ENCODE results near the gene FAIM2. TPM values are rescaled to one million over a fixed set of nuclear protein-coding genes. Genes with fewer than 3 reads are reported as not detected.

Gene FAIM2
- polyA plus RNA-seq, 2 of the 4 experiments (the other 2 are of a cell fraction), result 0.23 TPM; not detected in 1

- ChIA-PET CTCF (interaction anchor here (0.6 to 7.6 kb wide), 5 partner anchors 11 to 1251 kb away, joined by 3 to 54 read pairs (median 5); partner anchors contain the start of gene TMBIM6), POLR2A (interaction anchor here (0.6 to 2.0 kb wide), 13 partner anchors 10 to 1822 kb away, joined by 3 to 19 read pairs (median 4); partner anchors contain the start of genes BCDIN3D, COX14, RACGAP1 and TMBIM6)
- Histone ChIP-seq H3K4me3 (peak within 1 kb of the TSS; percentile 97), H3K4me2 (peak within 1 kb of the TSS; percentile 99), H3K27ac (peak within 1 kb of the TSS; percentile 92), H3K4me1 (peaks cover 25% of the 10 kb centered on the region), H3K9me3 (no peaks in the 10 kb centered on the region)
- ATAC-seq (peak; percentile 92 to 96), FAIRE-seq (peak; percentile 28), DNase-seq (ENCODE audit: low read depth in 1 of 2, low spot score in 1 of 2) (peak; percentile 95 to 97)
- WGBS (ENCODE audit: missing lambda C conversion rate), result 2% methylated on average over 50 of the region's 61 CpGs
- no peak for TF ChIP-seq HMGXB4 (CRISPR knock-in tag; IDR thresholded peaks at IDR 0.05; ENCODE audit: borderline replicate concordance)
- TF ChIP-seq HES2 (IDR thresholded peaks at IDR 0.05), result no peak
- no peak for TF ChIP-seq ZC3H11A (IDR thresholded peaks at IDR 0.05)
- no peak for TF ChIP-seq RAD21 (conservative IDR thresholded peaks at IDR 0.05 in 1 of 2, IDR thresholded peaks at IDR 0.05 in 1 of 2)
- TF ChIP-seq EP300 (IDR thresholded peaks at IDR 0.05), result no peak
- no peak for TF ChIP-seq ZFP36 (IDR thresholded peaks at IDR 0.05; ENCODE audit: borderline replicate concordance, partially characterized antibody)
- no peak for TF ChIP-seq ESRRA (IDR thresholded peaks at IDR 0.05; ENCODE audit: borderline replicate concordance, low read length)
- TF ChIP-seq HOXB13 (CRISPR knock-in tag; IDR thresholded peaks at IDR 0.05; ENCODE audit: low read depth), result no peak
- no peak for TF ChIP-seq SREBF2 (IDR thresholded peaks at IDR 0.05)
- TF ChIP-seq PBX3 (IDR thresholded peaks at IDR 0.05), result no peak
- TF ChIP-seq MYC (IDR thresholded peaks at IDR 0.05; ENCODE audit: borderline replicate concordance, low read length), result peak; percentile 18; the same call in 1 of the 2 replicates
- no peak for TF ChIP-seq HOXA7 (CRISPR knock-in tag; IDR thresholded peaks at IDR 0.05)
- no peak for TF ChIP-seq NR3C1 (IDR thresholded peaks at IDR 0.05)
- no peak for TF ChIP-seq NFE2L2 (conservative IDR thresholded peaks at IDR 0.05; ENCODE audit: low read length)
- peak; percentile 38; the same call in 1 of the 2 replicates for TF ChIP-seq PHF8 (IDR thresholded peaks at IDR 0.05; ENCODE audit: borderline replicate concordance, low read depth)
- no peak for TF ChIP-seq RCOR1 (IDR thresholded peaks at IDR 0.05; ENCODE audit: low read depth, low read length)
- TF ChIP-seq KDM1A (IDR thresholded peaks at IDR 0.05; ENCODE audit: low read depth), result no peak
- TF ChIP-seq CBX8 (IDR thresholded peaks at IDR 0.05), result no peak
- no peak for TF ChIP-seq MAFK (IDR thresholded peaks at IDR 0.05; ENCODE audit: partially characterized antibody)
- no peak for TF ChIP-seq REST (IDR thresholded peaks at IDR 0.05)
- TF ChIP-seq CBX2 (IDR thresholded peaks at IDR 0.05; ENCODE audit: borderline replicate concordance, low read depth), result no peak
- no peak for TF ChIP-seq HOXB5 (CRISPR knock-in tag; IDR thresholded peaks at IDR 0.05)
- TF ChIP-seq MAZ (IDR thresholded peaks at IDR 0.05; ENCODE audit: borderline replicate concordance, low read depth, low read length), result no peak
- no peak for TF ChIP-seq HDAC2 (IDR thresholded peaks at IDR 0.05)
- peak; percentile 45 to 48; a peak in 2 of 5 replicates for TF ChIP-seq JUN (IDR thresholded peaks at IDR 0.05)
- TF ChIP-seq BHLHE40 (IDR thresholded peaks at IDR 0.05; ENCODE audit: low read depth, low read length), result 0 out of 2 replicates have a peak, but pooled peaks have one; percentile 9
- TF ChIP-seq RARB (CRISPR knock-in tag; IDR thresholded peaks at IDR 0.05), result no peak
- TF ChIP-seq CHD2 (IDR thresholded peaks at IDR 0.05; ENCODE audit: low read length, partially characterized antibody), result no peak
- peak; percentile 79; the same call in 2 of the 3 replicates for TF ChIP-seq BCL3 (IDR thresholded peaks at IDR 0.05)
- no peak for TF ChIP-seq HEYL (CRISPR knock-in tag; IDR thresholded peaks at IDR 0.05)
- TF ChIP-seq GATA3 (IDR thresholded peaks at IDR 0.05; ENCODE audit: borderline replicate concordance), result no peak
- no peak for TF ChIP-seq EHF (CRISPR knock-in tag; IDR thresholded peaks at IDR 0.05)
- no peak for TF ChIP-seq EHMT2 (IDR thresholded peaks at IDR 0.05; ENCODE audit: low read depth)
Observed at GRCh38 chr12:49828133-49829091, 75.3 kb downstream of the FAIM2 start, which contains the start of gene NCKAP5L. Gene NCKAP5L (minus strand): TSS chr12:49828413. CDS start chr12:49804044, 24,369 bp downstream.

All from A549 (cell line).